HG03354 (cell line): ENCODE results near the gene CDK9.
A peak's percentile ranks its signal among the peaks of the same experiment; 100 is the strongest.

ENCODE experiments used
- ATAC-seq: cut with Tn5 transposase; IDR thresholded peaks from one replicate; pipeline ENCODE4 v1.9.1; 2021; ENCODE audit warnings: mild to moderate bottlenecking; ENCODE audit not compliant: unreplicated experiment, poor library complexity, severe bottlenecking

CDK9 gene

GRCh38 chr9:127761061-127761460, 24.8 kb upstream of the CDK9 start:
- no peak for ATAC-seq

- ATAC-seq = no peak
Observed at GRCh38 chr9:127761491-127761956, 24.3 kb upstream of the CDK9 start.

GRCh38 chr9:127762111-127762676, 23.6 kb upstream of the CDK9 start:
- ATAC-seq = no peak

- no peak for ATAC-seq
Observed at GRCh38 chr9:127763918-127764384, 21.9 kb upstream of the CDK9 start.

GRCh38 chr9:127765418-127765817, 20.4 kb upstream of the CDK9 start:
- ATAC-seq = no peak

- ATAC-seq = no peak
Observed at GRCh38 chr9:127767410-127767809, 18.4 kb upstream of the CDK9 start.

GRCh38 chr9:127767909-127768331, 17.9 kb upstream of the CDK9 start:
- ATAC-seq = no peak

GRCh38 chr9:127768698-127769097, 17.1 kb upstream of the CDK9 start:
- ATAC-seq = no peak

GRCh38 chr9:127769101-127769500, 16.7 kb upstream of the CDK9 start:
- ATAC-seq = no peak

- no peak for ATAC-seq
Observed at GRCh38 chr9:127769929-127770582, 15.8 kb upstream of the CDK9 start.

- ATAC-seq = no peak
Observed at GRCh38 chr9:127770583-127770904, 15.3 kb upstream of the CDK9 start.

- peak; percentile 87 for ATAC-seq
Observed at GRCh38 chr9:127770905-127771569, 14.8 kb upstream of the CDK9 start.

- ATAC-seq = no peak
Observed at GRCh38 chr9:127771570-127772189, 14.2 kb upstream of the CDK9 start.

GRCh38 chr9:127772603-127773002, 13.2 kb upstream of the CDK9 start:
- no peak for ATAC-seq

- ATAC-seq = no peak
Observed at GRCh38 chr9:127773272-127773671, 12.6 kb upstream of the CDK9 start.

GRCh38 chr9:127773981-127774380, 11.9 kb upstream of the CDK9 start:
- no peak for ATAC-seq

GRCh38 chr9:127776195-127776923, 9.5 kb upstream of the CDK9 start:
- ATAC-seq = peak; percentile 43

GRCh38 chr9:127776924-127777289, 8.9 kb upstream of the CDK9 start:
- ATAC-seq = no peak

- ATAC-seq = no peak
Observed at GRCh38 chr9:127777368-127777980, 8.4 kb upstream of the CDK9 start.
